Activated CD4-positive, alpha-beta T cell treated with anti-CD3 and anti-CD28 coated beads for 36 hours (primary cell): Measurements from ENCODE around the gene GNAI3. TPM values are rescaled to one million over a fixed set of nuclear protein-coding genes. Genes with fewer than 3 reads are reported as not detected.

Experiments
- ATAC-seq: fragments of 200-7000 bp; cut with Tn5 transposase; one replicate; pipeline ENCODE4 v1.10.0; 2021; ENCODE audit warnings: mild to moderate bottlenecking, moderate library complexity
- CTCF ChIA-PET: fragments of 350-600 bp; sonication (Branson Sonifier 250); formaldehyde crosslinking; loops from one replicate; lab custom pipeline; 2021; ENCODE audit warnings: antibody characterized with exemption; lab: Charles Lee
- POLR2A ChIA-PET: fragments of 350-600 bp; sonication (Branson Sonifier 250); formaldehyde crosslinking; loops from one replicate; lab custom pipeline; 2021; ENCODE audit warnings: antibody characterized with exemption, inconsistent platforms; lab: Charles Lee
- DNase-seq: peaks from one replicate; pipeline ENCODE4 v3.0.0-alpha.2; 2020
- H3K27ac Mint-ChIP-seq: one replicate; pipeline ENCODE4 v1.8.0; 2021; ENCODE audit warnings: mixed read lengths
- H3K27me3 Mint-ChIP-seq: one replicate; pipeline ENCODE4 v1.8.0; 2021; ENCODE audit warnings: mixed read lengths
- H3K36me3 Mint-ChIP-seq: one replicate; pipeline ENCODE4 v1.8.0; 2021; ENCODE audit warnings: low read depth, mixed read lengths
- H3K4me1 Mint-ChIP-seq: one replicate; pipeline ENCODE4 v1.8.0; 2021; ENCODE audit warnings: mixed read lengths
- H3K4me3 Mint-ChIP-seq: one replicate; pipeline ENCODE4 v1.8.0; 2021; ENCODE audit warnings: mild to moderate bottlenecking, moderate library complexity, mixed read lengths
- H3K9me3 Mint-ChIP-seq: one replicate; pipeline ENCODE4 v1.8.0; 2021; ENCODE audit warnings: low read depth, mixed read lengths
- intact Hi-C, 2 experiments: fragments of 100-400 bp; cut with DNase I in 1 of 2; cut with micrococcal nuclease in 1 of 2; formaldehyde crosslinking; loops; one replicate each; pipeline versions ENCODE4 v1.14.2 to v1.15.1; 2022 to 2024; cut with DNase I, micrococcal nuclease
- total RNA-seq, 2 experiments: library from RNA; stranded (reverse); gene quantifications; one replicate each; pipeline ENCODE4 v1.2.3, GENCODE V29; 2021

The GNAI3 gene
- total RNA-seq, 2 experiments from 2014 or later, result 7.1 to 9.6 TPM

GRCh38 chr1:109622895-109623294, 74.5 kb downstream of the GNAI3 start:
- ATAC-seq, result no peak
- H3K36me3 Mint-ChIP-seq, result peaks cover 15% of the 10 kb centered on the region
- H3K4me3 Mint-ChIP-seq, result peak overlapping the region; percentile 97
- POLR2A ChIA-PET, result no interaction called here
- CTCF ChIA-PET, result interaction anchor here (1.5 to 2.4 kb wide), 2 partner anchors 14 to 139 kb away, joined by 4 to 14 read pairs; partner anchors contain the start of gene ATXN7L2
- no peak for DNase-seq
- peak overlapping the region; percentile 72 for H3K27ac Mint-ChIP-seq
- H3K27me3 Mint-ChIP-seq, result no peaks in the 10 kb centered on the region
- H3K9me3 Mint-ChIP-seq, result no peaks in the 10 kb centered on the region
- peaks cover 41% of the 10 kb centered on the region for H3K4me1 Mint-ChIP-seq
- intact Hi-C loops, result loop anchor here in 1 of 2 experiments (5.0 kb wide), 1 partner anchor 141 kb away; the partner anchor contains the start of gene ATXN7L2

GRCh38 chr1:109623601-109624161, 75.3 kb downstream of the GNAI3 start:
- DNase-seq (no peak), ATAC-seq (no peak)
- intact Hi-C loops, result loop anchor here in 1 of 2 experiments (5.0 kb wide), 1 partner anchor 141 kb away; the partner anchor contains the start of gene ATXN7L2
- H3K36me3 Mint-ChIP-seq, result peaks cover 20% of the 10 kb centered on the region
- CTCF ChIA-PET, result interaction anchor here (0.6 to 2.4 kb wide), 8 partner anchors 13 to 140 kb away, joined by 3 to 14 read pairs (median 4); partner anchors contain the start of genes ATXN7L2 and GSTM1
- H3K27me3 Mint-ChIP-seq, result no peaks in the 10 kb centered on the region
- H3K27ac Mint-ChIP-seq, result peak overlapping the region; percentile 72
- H3K4me3 Mint-ChIP-seq, result peak overlapping the region; percentile 24
- H3K9me3 Mint-ChIP-seq, result no peaks in the 10 kb centered on the region
- POLR2A ChIA-PET, result no interaction called here
- H3K4me1 Mint-ChIP-seq, result peaks cover 41% of the 10 kb centered on the region

DNA sequence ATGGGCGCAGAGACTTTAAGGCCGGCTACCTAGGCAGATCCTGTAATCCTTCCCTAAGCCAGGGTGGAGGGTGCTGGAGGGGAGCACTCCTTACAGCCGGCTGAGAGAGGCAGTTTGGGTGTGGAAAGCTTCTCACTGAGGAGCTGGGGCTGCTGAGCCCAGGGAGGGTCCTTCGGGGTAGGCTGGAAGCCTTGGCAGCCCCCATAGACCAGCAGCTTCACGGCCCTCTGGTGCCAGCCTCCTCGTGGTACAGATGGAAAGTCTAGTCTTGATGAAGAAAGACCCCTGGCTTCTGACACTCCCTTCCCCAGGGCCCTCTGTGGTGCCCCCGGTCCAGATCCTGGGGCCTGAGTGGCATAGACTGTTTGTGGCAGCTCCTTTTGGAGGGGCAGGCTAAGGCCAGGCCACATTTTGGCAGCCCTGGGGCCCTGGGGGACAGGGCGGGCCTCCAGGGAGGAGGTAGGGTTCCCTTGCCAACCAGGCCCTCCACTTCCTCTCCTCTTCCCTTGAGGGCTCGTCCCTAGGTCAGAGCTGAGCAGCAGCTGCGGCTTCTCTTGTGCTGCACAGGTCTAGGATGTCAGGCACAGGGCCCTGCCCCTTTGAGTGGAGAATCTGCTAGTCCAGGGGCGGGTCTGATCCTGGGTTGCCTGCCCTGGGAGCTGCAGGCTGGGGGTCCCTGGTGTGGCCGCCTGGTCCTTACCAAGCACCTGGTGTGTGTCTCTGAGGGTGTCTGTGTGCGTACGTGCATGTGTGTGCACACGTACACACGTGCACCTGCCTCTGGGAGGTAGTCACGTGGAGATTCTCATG, 76.0 kb downstream of the GNAI3 start:
- peaks cover 34% of the 10 kb centered on the region for H3K4me1 Mint-ChIP-seq
- H3K4me3 Mint-ChIP-seq, result peak overlapping the region; percentile 24
- POLR2A ChIA-PET, result no interaction called here
- no peak for DNase-seq
- intact Hi-C loops, result loop anchor here in 1 of 2 experiments (5.0 kb wide), 1 partner anchor 142 kb away; the partner anchor contains the start of gene ATXN7L2
- no peak for ATAC-seq
- CTCF ChIA-PET, result interaction anchor here (1.1 to 2.4 kb wide), 6 partner anchors 12 to 78 kb away, joined by 3 to 14 read pairs (median 5); no protein-coding TSS in a partner anchor
- H3K9me3 Mint-ChIP-seq, result no peaks in the 10 kb centered on the region
- no peaks in the 10 kb centered on the region for H3K27me3 Mint-ChIP-seq
- H3K36me3 Mint-ChIP-seq, result peaks cover 25% of the 10 kb centered on the region
- H3K27ac Mint-ChIP-seq, result peak overlapping the region; percentile 58

DNA sequence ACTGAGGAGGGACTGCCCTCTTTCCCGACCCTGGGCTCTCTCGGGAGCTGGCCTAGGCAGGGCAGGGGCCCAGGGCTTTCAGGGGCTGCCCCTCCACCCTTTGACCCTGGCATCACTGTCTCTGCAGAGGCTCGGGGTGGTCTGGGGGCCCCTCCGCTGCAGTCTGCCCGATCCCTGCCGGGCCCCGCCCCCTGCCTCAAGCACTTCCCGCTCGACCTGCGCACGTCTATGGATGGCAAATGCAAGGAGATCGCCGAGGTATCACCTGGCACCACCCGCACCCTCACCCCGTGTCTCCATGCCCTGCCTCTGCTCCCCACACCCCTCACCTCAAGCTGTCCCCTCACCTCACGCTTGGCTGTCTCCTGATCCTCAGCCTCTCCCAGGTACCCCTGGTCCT, 76.8 kb downstream of the GNAI3 start:
- H3K4me3 Mint-ChIP-seq, result no peak overlapping the region
- peaks cover 32% of the 10 kb centered on the region for H3K36me3 Mint-ChIP-seq
- no peaks in the 10 kb centered on the region for H3K27me3 Mint-ChIP-seq
- ChIA-PET POLR2A (interaction anchor here (1.6 kb wide), 1 partner anchor 79 kb away, joined by 4 read pairs; no protein-coding TSS in a partner anchor), CTCF (interaction anchor here (1.1 to 2.4 kb wide), 5 partner anchors 11 to 92 kb away, joined by 3 to 14 read pairs (median 5); no protein-coding TSS in a partner anchor)
- no peaks in the 10 kb centered on the region for H3K9me3 Mint-ChIP-seq
- intact Hi-C loops, result no loop called here
- H3K27ac Mint-ChIP-seq, result no peak overlapping the region
- peaks cover 34% of the 10 kb centered on the region for H3K4me1 Mint-ChIP-seq
- ATAC-seq (no peak), DNase-seq (no peak)

DNA sequence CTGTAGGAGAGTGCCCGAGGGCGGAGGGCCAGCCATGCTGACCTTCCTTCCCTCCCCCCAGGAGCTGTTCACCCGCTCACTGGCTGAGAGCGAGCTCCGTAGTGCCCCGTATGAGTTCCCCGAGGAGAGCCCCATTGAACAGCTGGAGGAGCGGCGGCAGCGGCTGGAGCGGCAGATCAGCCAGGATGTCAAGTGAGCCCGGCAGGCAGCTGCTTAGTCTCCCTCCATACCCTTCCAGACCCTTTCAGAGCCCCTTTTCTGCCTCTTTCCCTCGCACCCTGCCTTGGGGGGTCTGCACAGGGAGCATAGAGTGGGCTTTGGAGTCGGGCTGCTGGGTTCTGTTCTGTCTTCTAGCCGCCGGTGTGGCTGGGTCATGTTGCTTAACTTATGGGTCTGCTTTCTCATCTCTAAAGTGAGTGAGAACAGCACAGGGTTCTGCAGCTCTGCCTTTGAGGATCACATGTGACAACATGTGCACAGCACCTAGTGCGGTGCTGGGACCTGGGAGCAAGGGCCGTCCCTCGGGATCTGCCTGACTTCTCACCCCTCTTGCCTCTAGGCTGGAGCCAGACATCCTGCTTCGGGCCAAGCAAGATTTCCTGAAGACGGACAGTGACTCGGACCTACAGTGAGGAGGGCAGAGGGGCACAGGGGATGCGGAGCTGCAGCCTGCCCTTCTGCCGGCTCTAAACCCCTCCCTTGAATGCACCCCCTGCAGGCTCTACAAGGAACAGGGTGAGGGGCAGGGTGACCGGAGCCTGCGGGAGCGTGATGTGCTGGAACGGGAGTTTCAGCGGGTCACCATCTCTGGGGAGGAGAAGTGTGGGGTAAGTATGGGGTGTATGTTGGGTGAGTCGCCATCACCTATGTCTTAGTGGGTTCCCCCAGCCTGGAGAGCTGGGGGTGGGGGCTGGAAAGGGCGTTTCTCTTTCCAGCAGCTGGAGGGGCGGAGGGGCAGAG, 77.5 kb downstream of the GNAI3 start:
- CTCF ChIA-PET, result interaction anchor here (0.9 to 2.0 kb wide), 3 partner anchors 15 to 112 kb away, joined by 3 to 5 read pairs (median 5); no protein-coding TSS in a partner anchor
- Mint-ChIP-seq H3K4me1 (peaks cover 34% of the 10 kb centered on the region), H3K27me3 (no peaks in the 10 kb centered on the region), H3K36me3 (peaks cover 33% of the 10 kb centered on the region), H3K27ac (no peak overlapping the region), H3K4me3 (no peak overlapping the region), H3K9me3 (no peaks in the 10 kb centered on the region)
- DNase-seq, result no peak
- POLR2A ChIA-PET, result interaction anchor here (1.6 kb wide), 1 partner anchor 79 kb away, joined by 4 read pairs; no protein-coding TSS in a partner anchor
- intact Hi-C loops, result no loop called here
- no peak for ATAC-seq

DNA sequence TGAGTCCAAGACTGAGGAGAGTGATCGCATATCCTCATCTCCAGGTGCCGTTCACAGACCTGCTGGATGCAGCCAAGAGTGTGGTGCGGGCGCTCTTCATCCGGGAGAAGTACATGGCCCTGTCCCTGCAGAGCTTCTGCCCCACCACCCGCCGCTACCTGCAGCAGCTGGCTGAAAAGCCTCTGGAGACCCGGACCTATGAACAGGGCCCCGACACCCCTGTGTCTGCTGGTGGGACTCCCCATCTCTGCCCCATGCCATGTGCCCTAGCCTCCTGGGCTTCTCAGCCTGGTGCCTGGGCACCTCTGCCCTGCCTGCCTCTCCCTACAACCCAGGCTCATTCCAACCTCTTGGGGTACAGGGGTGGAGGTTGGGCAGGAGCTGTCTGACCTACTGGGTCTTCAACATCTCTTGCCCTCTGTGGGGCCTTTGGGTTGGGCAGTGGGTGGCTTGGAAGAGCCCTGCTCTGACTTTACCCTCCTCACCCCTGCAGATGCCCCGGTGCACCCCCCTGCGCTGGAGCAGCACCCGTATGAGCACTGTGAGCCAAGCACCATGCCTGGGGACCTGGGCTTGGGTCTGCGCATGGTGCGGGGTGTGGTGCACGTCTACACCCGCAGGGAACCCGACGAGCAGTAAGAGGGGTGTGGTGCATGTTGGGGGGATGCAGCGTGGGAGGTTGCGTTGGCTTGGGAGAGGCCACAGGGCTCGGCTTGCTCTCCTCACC, 78.4 kb downstream of the GNAI3 start:
- DNase-seq (no peak), ATAC-seq (no peak)
- Mint-ChIP-seq H3K4me1 (peaks cover 32% of the 10 kb centered on the region), H3K9me3 (no peaks in the 10 kb centered on the region), H3K27me3 (no peaks in the 10 kb centered on the region), H3K36me3 (peaks cover 36% of the 10 kb centered on the region), H3K27ac (no peak overlapping the region), H3K4me3 (no peak overlapping the region)
- CTCF ChIA-PET, result interaction anchor here (1.2 to 15.1 kb wide), 4 partner anchors 14 to 94 kb away, joined by 5 to 190 read pairs (median 8); partner anchors contain the start of gene GPR61
- intact Hi-C loops, result no loop called here
- POLR2A ChIA-PET, result interaction anchor here (0.8 to 1.6 kb wide), 2 partner anchors 79 to 80 kb away, joined by 3 to 4 read pairs; no protein-coding TSS in a partner anchor

GRCh38 chr1:109627692-109628399, 79.4 kb downstream of the GNAI3 start:
- no peak overlapping the region for H3K4me3 Mint-ChIP-seq
- no peaks in the 10 kb centered on the region for H3K27me3 Mint-ChIP-seq
- DNase-seq, result no peak
- intact Hi-C loops, result loop anchor here in 1 of 2 experiments (1.0 kb wide), 1 partner anchor 82 kb away; no protein-coding TSS in a partner anchor
- ATAC-seq, result no peak
- no peaks in the 10 kb centered on the region for H3K9me3 Mint-ChIP-seq
- H3K36me3 Mint-ChIP-seq, result peaks cover 36% of the 10 kb centered on the region
- ChIA-PET CTCF (interaction anchor here (0.7 to 15.1 kb wide), 3 partner anchors 13 to 714 kb away, joined by 3 to 190 read pairs (median 11); partner anchors contain the start of gene GPR61), POLR2A (no interaction called here)
- H3K27ac Mint-ChIP-seq, result no peak overlapping the region
- peaks cover 22% of the 10 kb centered on the region for H3K4me1 Mint-ChIP-seq

DNA sequence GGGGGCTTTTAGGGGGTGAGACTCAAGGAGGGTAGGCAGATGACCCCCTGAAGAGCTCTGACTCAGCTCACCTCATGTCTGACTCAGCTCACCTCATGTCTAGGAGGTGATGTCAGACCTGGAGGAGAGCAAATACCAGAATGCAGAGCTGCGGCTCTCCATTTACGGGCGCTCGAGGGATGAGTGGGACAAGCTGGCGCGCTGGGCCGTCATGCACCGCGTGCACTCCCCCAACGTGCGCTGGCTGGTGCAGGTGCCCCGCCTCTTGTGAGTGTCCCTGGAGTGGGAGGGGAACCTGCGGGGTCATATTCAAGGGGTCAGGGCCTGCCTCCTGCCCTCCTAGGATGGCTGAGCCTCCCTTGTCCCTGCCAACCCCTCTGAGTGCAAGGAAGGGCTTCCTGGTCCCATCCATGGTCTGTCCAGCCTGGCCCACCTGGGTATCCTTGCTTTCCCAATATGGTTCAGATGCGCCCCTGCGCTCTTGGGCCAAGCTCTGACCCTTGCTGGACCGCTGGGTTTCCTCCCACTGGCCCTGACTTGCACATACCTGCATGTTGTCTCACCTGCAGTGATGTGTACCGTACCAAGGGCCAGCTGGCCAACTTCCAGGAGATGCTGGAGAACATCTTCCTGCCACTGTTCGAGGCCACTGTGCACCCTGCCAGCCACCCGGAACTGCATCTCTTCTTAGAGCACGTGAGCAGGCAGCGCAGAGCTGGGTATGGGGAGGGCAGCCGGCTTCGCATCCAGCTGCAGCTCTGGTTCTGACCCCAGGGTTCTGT, 80.3 kb downstream of the GNAI3 start:
- H3K9me3 Mint-ChIP-seq, result no peaks in the 10 kb centered on the region
- ATAC-seq, result no peak

More for the DNA sequence above, 80.3 kb downstream of the GNAI3 start:
- DNase-seq, result no peak
- H3K27me3 Mint-ChIP-seq, result no peaks in the 10 kb centered on the region
- H3K36me3 Mint-ChIP-seq, result peaks cover 36% of the 10 kb centered on the region
- POLR2A ChIA-PET, result interaction anchor here (2.1 kb wide), 1 partner anchor 83 kb away, joined by 7 read pairs; no protein-coding TSS in a partner anchor
- intact Hi-C loops, result loop anchor here in 1 of 2 experiments (1.0 kb wide), 1 partner anchor 82 kb away; no protein-coding TSS in a partner anchor
- peaks cover 13% of the 10 kb centered on the region for H3K4me1 Mint-ChIP-seq
- CTCF ChIA-PET, result interaction anchor here (0.6 to 15.1 kb wide), 8 partner anchors 11 to 162 kb away, joined by 3 to 190 read pairs (median 4); partner anchors contain the start of gene GPR61
- H3K27ac Mint-ChIP-seq, result no peak overlapping the region
- H3K4me3 Mint-ChIP-seq, result no peak overlapping the region
